ENCODE data around the gene CRYGD.
"Not testable (repeated sequence)": the region's sequence is repeated elsewhere in the genome, so short reads cannot be mapped to it uniquely, and the experiment has no call there.

CRYGD gene

DNA sequence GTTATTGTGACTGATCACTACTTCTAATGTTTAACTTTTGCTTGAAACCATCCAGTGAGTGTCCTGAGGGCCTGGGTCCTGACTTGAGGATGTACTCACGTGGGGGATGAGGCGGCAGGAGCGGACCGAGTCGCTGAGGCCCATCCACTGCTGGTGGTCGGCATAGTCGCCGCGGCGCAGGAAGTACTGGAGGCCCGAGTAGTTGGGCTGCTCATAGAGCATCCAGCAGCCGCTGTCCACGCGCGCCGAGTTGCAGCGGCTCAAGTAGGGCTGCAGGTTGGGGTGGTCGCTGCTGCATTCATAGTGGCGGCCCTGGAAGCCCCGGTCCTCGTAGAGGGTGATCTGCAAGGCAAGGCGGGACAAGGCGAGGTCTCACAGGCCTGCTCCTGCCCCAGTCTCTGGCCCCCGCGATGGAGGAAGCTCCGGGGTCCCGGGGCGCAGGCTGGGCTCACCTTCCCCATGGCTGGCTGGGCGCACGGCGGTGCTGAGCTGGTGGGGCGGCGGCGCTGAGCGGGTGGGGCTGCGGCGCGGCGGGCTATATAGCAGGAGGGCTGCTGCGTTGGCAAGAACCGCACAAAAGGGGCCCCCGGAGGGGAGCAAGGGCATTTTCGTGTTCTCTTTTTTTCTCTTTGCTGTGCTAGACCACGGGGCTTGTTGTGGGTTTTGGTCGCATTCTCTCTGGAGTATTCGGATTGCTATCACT lies at the start of gene CRYGD:
Gene CRYGD (minus strand): TSS at position 512 of the 703 bp plus-strand sequence. CDS start 51 bp downstream, at position 461.
- Mint-ChIP-seq H3K4me3 (peak within 1 kb of the TSS; percentile 49 to 68), H3K27me3 (peaks cover 32 to 33% of the 10 kb centered on the region in 2 donors), H3K4me1 (peaks cover 5 to 15% of the 10 kb centered on the region in 2 donors)
- H3K36me3 Mint-ChIP-seq, DNase-seq, H3K27ac Mint-ChIP-seq, H3K9me3 Mint-ChIP-seq: not testable (repeated sequence)
- peak; percentile 52 to 64 for ATAC-seq (replicated peaks)

DNA sequence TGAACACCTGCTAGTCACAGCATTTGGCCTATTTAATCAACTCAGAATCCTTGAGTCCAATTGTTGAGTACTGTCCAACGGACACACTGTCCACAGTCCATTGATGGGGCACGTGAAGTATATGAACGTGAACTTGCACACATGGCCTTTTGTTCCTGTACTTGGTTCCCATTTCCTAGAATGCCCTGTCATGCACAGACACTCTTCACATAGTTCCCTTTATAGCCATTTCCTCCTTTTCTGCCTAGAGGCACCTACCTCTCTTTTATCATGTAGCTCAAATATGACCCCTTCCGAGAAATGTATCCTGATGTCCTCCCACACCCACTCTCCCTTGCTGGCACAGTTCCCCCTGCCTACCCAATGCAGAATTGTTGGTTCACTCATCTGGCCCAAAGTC lies 47.8 kb upstream of the CRYGD start:
- H3K4me3 Mint-ChIP-seq, result no peak overlapping the region
- H3K27me3 Mint-ChIP-seq, result peaks cover 9 to 23% of the 10 kb centered on the region in 2 donors
- DNase-seq (no peak), ATAC-seq (replicated peaks) (peak in 1 of 2 donors; percentile 23)
- no peak overlapping the region for H3K27ac Mint-ChIP-seq
- no peaks in the 10 kb centered on the region for H3K36me3 Mint-ChIP-seq
- H3K9me3 Mint-ChIP-seq, result no peaks in the 10 kb centered on the region
- peaks cover 2 to 7% of the 10 kb centered on the region in 2 donors for H3K4me1 Mint-ChIP-seq

DNA sequence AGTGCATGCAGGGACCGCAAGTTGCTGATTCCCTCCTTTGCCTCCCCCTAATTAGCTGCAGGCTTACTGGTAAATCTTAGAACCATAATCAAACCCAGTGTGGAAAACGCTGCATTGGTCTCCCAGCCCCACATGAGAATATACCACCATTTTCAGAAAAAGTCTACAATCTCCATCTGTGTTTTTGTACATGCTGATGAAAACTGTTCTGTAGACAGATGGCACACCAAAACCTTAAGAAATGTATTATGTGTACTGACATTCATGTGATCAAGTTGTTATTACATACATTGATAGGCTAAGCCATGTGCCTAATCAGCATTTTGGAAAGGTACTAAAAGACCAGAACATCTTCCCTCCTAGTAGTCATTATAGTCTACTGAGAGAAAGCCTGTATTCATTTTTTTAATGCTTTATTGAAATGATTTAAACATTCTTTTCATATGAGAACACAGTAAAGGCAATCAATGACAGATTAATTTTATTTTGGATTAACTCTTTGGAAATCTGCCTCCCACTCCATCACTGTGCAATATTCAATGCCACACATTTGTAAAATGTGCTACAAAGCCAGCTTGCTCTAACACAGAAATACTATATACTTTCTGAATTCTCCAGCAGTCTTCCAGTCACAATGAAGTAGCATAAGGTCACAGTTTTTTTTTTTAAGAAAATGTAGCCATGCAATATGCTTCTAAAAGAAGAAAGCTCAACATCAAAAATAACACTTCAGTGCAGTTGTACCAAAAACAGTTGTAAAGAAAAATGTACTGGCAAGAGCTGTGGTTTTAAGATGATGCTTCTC lies 40.8 kb upstream of the CRYGD start:
- ATAC-seq (replicated peaks) (no peak), DNase-seq (no peak)
- H3K27ac Mint-ChIP-seq, result no peak overlapping the region
- H3K4me3 Mint-ChIP-seq, result no peak overlapping the region
- H3K36me3 Mint-ChIP-seq, result no peaks in the 10 kb centered on the region
- H3K4me1 Mint-ChIP-seq, result no peaks in the 10 kb centered on the region
- no peaks in the 10 kb centered on the region for H3K9me3 Mint-ChIP-seq
- H3K27me3 Mint-ChIP-seq, result peaks cover 7 to 12% of the 10 kb centered on the region in 2 donors

DNA sequence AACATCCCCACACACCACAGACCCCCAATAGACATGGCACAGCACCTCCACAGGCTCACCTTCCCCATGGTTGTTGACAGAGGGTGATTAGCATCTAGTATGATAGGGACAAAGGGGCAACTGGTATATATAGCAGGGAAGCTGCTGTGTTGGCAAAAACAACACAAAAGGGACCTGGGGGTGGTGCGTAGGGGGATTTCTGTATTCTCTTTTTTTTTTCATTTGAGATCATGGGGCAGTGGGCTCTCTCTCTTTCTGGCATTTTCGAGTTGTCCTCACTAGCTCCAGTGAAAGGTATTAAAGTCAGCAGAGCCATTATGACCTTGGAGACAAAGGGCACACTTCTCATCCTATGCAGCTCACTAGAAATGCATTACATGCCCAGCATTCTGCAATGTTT lies 39.2 kb upstream of the CRYGD start, which contains the start of gene CRYGA:
Gene CRYGA (minus strand): TSS at position 101 of the 400 bp plus-strand sequence. CDS start 33 bp downstream, at position 68.
- no peak within 1 kb of the TSS for H3K4me3 Mint-ChIP-seq
- H3K9me3 Mint-ChIP-seq, result peaks cover 0 to under 1% of the 10 kb centered on the region in 2 donors
- no peak within 1 kb of the TSS for H3K27ac Mint-ChIP-seq
- H3K36me3 Mint-ChIP-seq, result no peaks in the 10 kb centered on the region
- peaks cover 10% of the 10 kb centered on the region in 2 donors for H3K27me3 Mint-ChIP-seq
- DNase-seq (no peak), ATAC-seq (replicated peaks) (no peak)
- no peaks in the 10 kb centered on the region for H3K4me1 Mint-ChIP-seq

DNA sequence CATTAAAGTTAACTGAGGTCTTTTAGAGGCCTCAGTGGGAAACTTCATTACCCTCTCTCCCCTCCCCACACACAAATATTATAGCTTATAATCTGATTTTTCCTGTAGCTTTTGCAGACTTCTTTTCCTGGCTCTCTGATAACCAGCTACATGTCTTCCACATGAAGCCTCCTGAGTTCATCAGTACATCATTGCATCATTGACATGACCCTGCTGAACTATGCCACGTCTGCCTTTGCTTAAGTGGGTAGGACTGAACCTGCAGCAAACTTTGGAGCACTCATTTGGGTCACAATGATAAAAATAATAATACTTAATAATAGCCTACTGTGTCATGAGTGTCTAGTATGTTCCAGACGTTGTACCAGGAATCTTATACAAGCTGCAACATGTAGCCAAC lies 32.1 kb upstream of the CRYGD start:
- no peak overlapping the region for H3K4me3 Mint-ChIP-seq
- no peak overlapping the region for H3K27ac Mint-ChIP-seq
- ATAC-seq (replicated peaks), result no peak
- no peaks in the 10 kb centered on the region for H3K4me1 Mint-ChIP-seq
- H3K27me3 Mint-ChIP-seq, result peaks cover 3 to 6% of the 10 kb centered on the region in 2 donors
- no peak for DNase-seq
- no peaks in the 10 kb centered on the region for H3K36me3 Mint-ChIP-seq
- peaks cover 1 to 4% of the 10 kb centered on the region in 2 donors for H3K9me3 Mint-ChIP-seq

DNA sequence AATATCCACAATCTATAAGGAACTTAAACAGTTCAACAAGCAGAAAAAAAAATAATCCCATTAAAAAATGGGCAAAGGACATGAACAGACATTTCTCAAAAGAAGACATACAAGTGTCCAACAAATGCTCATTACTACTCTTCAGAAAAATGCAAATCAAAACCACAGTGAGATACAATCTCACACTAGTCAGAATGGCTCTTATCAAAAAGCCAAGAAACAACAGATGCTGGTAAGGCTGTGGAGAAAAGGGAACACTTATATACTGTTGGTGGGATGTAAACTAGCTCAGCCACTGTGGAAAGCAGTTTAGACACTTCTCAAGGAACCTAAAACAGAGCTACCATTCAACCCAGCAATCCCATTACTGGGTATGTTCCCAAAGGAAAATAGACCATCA lies 28.8 kb upstream of the CRYGD start:
- no peak for ATAC-seq (replicated peaks)
- Mint-ChIP-seq H3K4me1 (no peaks in the 10 kb centered on the region), H3K9me3 (peaks cover 4 to 15% of the 10 kb centered on the region in 2 donors), H3K27me3 (peaks cover 0 to 3% of the 10 kb centered on the region in 2 donors), H3K36me3 (no peaks in the 10 kb centered on the region), H3K27ac (no peak overlapping the region), H3K4me3 (no peak overlapping the region)
- no peak for DNase-seq

DNA sequence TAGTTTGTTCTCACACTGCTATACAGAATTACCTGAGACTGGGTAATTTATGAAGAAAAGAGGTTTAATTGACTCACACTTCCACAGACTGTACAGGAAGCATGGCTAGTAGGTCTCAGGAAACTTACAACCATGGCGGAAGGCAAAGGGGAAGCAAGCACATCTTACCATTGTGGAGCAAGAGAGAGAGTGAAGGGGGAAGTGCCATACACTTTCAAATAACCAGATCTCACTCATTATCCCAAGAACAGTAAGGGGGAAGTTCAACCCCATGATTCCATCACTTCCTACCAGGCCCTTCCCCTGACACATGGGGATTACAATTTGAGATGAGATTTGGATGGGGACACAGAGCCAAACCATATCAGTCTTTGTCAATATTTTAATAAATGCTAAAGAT lies 26.6 kb upstream of the CRYGD start:
- no peak for ATAC-seq (replicated peaks)
- no peaks in the 10 kb centered on the region for H3K4me1 Mint-ChIP-seq
- H3K27me3 Mint-ChIP-seq, result peaks cover 0 to 12% of the 10 kb centered on the region in 2 donors
- H3K27ac Mint-ChIP-seq, result no peak overlapping the region
- no peaks in the 10 kb centered on the region for H3K36me3 Mint-ChIP-seq
- H3K9me3 Mint-ChIP-seq, result peaks cover 4 to 15% of the 10 kb centered on the region in 2 donors
- DNase-seq, result no peak
- no peak overlapping the region for H3K4me3 Mint-ChIP-seq

DNA sequence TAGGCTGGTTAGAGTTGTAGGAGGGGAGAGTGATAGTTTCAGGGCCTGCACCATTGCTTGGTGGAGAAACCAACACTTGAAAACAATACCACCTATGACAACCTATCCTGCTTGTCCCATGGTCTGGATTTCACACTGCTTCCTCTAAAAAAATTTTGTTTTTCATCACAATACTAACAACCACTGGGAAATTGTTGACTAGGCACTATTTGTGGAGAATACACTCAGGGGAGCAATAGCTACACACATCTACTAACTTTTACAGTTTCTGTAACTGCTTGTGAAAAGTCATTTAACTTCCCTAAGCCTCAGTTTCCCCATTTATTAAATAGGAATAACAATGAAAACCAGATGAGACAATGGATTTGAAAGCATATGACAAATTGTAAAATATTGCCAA lies 25.8 kb upstream of the CRYGD start:
- peaks cover 4 to 15% of the 10 kb centered on the region in 2 donors for H3K9me3 Mint-ChIP-seq
- H3K4me3 Mint-ChIP-seq, result no peak overlapping the region
- H3K36me3 Mint-ChIP-seq, result no peaks in the 10 kb centered on the region
- ATAC-seq (replicated peaks), result no peak
- no peak overlapping the region for H3K27ac Mint-ChIP-seq
- no peak for DNase-seq
- no peaks in the 10 kb centered on the region for H3K4me1 Mint-ChIP-seq
- H3K27me3 Mint-ChIP-seq, result peaks cover 0 to 12% of the 10 kb centered on the region in 2 donors

DNA sequence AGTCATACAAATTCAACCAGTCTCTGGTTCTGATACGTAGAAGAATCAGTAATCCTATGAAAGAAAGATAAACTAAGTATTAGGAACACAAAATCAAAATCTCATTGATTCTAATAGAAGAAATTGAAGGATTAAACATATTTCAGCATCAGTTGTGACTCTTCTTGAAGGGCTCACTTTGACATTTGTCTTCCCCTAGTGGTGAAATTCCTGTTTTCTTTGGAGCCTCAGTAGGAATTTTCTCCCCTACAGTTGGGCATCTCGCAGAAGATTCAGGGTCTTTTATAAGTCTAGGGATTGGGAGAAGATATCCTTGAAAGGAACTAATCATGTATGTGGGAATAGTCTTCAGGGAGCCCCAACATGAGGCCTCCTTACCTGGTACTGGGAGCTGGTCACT lies 24.5 kb upstream of the CRYGD start:
- H3K9me3 Mint-ChIP-seq, result peaks cover 4 to 15% of the 10 kb centered on the region in 2 donors
- no peak overlapping the region for H3K4me3 Mint-ChIP-seq
- H3K4me1 Mint-ChIP-seq, result no peaks in the 10 kb centered on the region
- no peak overlapping the region for H3K27ac Mint-ChIP-seq
- no peak for ATAC-seq (replicated peaks)
- H3K27me3 Mint-ChIP-seq, result peaks cover 0 to 12% of the 10 kb centered on the region in 2 donors
- no peaks in the 10 kb centered on the region for H3K36me3 Mint-ChIP-seq
- DNase-seq, result no peak

DNA sequence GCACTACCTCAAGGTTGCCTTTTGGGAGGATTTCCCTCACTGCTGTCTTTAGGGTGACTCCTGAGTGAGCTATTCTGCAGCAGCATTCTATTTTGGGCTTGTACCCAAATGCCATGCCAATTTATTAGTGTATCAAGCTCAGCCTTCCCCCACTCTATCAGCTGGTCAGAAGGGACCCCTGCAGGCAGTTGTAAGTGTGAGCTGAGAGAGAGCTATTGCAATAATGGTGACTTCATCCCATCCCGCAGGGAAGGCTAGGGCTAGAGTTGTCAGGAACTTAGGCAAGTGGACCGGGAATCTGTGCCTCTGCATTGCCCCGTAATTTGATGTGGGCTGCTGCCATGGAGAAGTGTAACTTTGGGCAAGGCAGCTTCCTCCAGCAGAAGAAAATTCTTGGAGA lies 23.4 kb upstream of the CRYGD start:
- no peaks in the 10 kb centered on the region for H3K4me1 Mint-ChIP-seq
- H3K27me3 Mint-ChIP-seq, result peaks cover 0 to 12% of the 10 kb centered on the region in 2 donors
- no peak overlapping the region for H3K4me3 Mint-ChIP-seq
- DNase-seq, result no peak
- no peaks in the 10 kb centered on the region for H3K36me3 Mint-ChIP-seq
- H3K9me3 Mint-ChIP-seq, result peaks cover 4 to 15% of the 10 kb centered on the region in 2 donors
- no peak overlapping the region for H3K27ac Mint-ChIP-seq
- no peak for ATAC-seq (replicated peaks)

DNA sequence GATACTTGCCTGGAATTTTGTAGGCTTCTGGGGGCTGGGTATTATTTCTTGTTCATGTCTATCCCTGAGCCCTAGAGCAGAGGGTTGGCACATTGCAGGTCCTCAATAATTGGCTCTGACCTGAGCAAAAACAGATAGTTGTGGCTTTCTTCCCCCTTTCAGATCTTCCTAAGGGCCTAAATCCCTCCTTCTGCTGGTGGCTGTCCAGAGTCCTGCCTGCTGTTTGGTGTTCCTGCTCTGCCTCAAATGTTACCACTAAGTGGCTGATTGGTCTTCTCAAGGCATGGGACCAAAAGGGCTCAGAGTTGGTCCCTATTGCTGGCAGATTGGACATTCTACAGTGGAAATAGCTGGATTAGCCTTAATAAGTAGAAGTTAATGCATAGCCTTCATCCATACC lies 22.7 kb upstream of the CRYGD start:
- no peak overlapping the region for H3K4me3 Mint-ChIP-seq
- no peaks in the 10 kb centered on the region for H3K36me3 Mint-ChIP-seq
- peaks cover 0 to 12% of the 10 kb centered on the region in 2 donors for H3K27me3 Mint-ChIP-seq
- H3K4me1 Mint-ChIP-seq, result no peaks in the 10 kb centered on the region
- H3K27ac Mint-ChIP-seq, result no peak overlapping the region
- DNase-seq (no peak), ATAC-seq (replicated peaks) (no peak)
- peaks cover 4 to 15% of the 10 kb centered on the region in 2 donors for H3K9me3 Mint-ChIP-seq

DNA sequence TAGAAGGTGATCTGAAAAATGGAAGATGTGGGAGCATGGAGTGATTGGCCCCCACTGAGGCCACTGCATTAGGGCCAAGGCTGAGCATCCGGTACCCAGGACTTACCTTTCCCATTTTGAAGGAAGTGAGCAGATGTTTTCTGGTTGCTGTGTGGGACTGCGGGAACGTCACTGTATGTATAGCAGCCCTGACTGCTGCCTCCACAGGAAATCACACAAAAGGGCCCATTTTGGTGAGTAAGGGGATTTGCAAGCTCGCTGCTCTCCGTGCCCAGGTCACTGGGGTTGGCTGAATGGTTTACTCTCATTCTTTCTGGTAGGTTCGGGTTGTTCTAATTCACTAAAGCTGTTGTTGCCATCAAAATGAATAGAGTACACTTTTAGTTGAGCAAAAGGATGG lies 21.7 kb upstream of the CRYGD start, which contains the start of gene CRYGB:
Gene CRYGB (minus strand): TSS at position 153 of the 400 bp plus-strand sequence. CDS start 38 bp downstream, at position 115.
- DNase-seq (no peak), ATAC-seq (replicated peaks) (no peak)
- H3K4me1 Mint-ChIP-seq, result no peaks in the 10 kb centered on the region
- H3K9me3 Mint-ChIP-seq, result peaks cover 4 to 7% of the 10 kb centered on the region in 2 donors
- H3K4me3 Mint-ChIP-seq, result no peak within 1 kb of the TSS
- H3K36me3 Mint-ChIP-seq, result no peaks in the 10 kb centered on the region
- H3K27me3 Mint-ChIP-seq, result peaks cover 0 to 12% of the 10 kb centered on the region in 2 donors
- H3K27ac Mint-ChIP-seq, result no peak within 1 kb of the TSS

DNA sequence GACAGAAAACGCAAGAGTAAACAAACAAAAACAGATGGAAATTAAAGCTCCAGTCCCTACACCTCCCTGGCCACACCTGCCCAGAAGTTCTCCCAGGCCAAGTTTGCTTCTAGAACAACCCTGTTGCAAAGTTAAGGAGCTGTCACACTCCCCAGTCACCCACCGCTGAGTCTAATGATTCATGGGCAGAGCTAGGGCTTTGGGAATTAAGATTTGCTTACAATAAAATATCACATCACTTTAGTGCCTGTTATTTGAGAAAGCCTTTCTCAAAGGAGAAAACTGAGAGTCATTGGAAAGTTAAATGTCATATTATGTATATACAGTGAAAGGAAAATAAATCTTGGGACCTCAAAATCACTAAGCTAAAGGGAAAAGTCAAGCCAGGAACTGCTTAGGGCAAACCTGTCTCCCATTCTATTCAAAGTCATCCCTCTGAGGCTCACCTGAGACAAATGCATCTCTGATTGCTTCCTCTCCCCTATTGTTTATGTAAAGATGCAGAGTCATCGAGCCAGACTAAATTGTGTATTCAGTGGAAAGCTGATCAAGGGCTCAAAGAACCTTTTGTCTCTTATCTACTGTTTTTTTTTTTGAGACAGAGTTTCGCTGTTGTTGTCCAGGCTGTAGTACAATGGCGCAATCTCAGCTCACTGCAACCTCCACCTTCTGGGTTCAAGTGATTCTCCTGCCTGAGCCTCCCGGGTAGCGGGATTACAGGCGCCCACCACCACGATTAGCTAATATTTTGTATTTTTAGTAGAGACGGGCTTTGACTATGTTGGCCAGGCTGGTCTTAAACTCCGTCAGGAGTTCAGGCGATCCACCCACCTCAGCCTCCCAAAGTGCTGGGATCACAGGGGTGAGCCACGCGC lies 18.8 kb upstream of the CRYGD start:
- no peak for ATAC-seq (replicated peaks)
- no peaks in the 10 kb centered on the region for H3K9me3 Mint-ChIP-seq

More for the DNA sequence above, 18.8 kb upstream of the CRYGD start:
- Mint-ChIP-seq H3K36me3 (no peaks in the 10 kb centered on the region), H3K4me3 (no peak overlapping the region), H3K27me3 (peaks cover 0 to 9% of the 10 kb centered on the region in 2 donors), H3K27ac (no peak overlapping the region), H3K4me1 (no peaks in the 10 kb centered on the region)
- DNase-seq, result no peak

Measured in stimulated activated naive B cell treated with anti-CD40 and anti-IgM and Interleukin-4, amounts not matched to agents 10 μg/mL and 1 μg/mL and 100 μg/mL, for 72 hours (primary cell).